HCT116 (cell line): ENCODE results near the gene DNAL4. TPM values are rescaled to one million over a fixed set of nuclear protein-coding genes. Genes with fewer than 3 reads are reported as not detected.

ENCODE experiments used
- ATAC-seq: fragments of 200-7000 bp; cut with Tn5 transposase; 2 replicates; pipeline ENCODE4 v1.9.1; 2020; ENCODE audit warnings: mild to moderate bottlenecking, moderate library complexity
- BruUV-seq: library from RNA; stranded (reverse); fragments of 400-500 nt; replicated peaks from 2 replicates; lab custom pipeline; 2021; lab: Mats Ljungman, UMichigan
- CTCF ChIA-PET: fragments of 300-600 bp; sonication (Branson Sonifier 250); formaldehyde crosslinking; loops from one replicate; lab custom pipeline; 2021; ENCODE audit warnings: antibody characterized with exemption; lab: Charles Lee
- POLR2A ChIA-PET: fragments of 300-600, 350-600 bp; sonication (Branson Sonifier 250); formaldehyde crosslinking; loops from one replicate; lab custom pipeline; 2021; ENCODE audit warnings: antibody characterized with exemption; lab: Charles Lee
- RAD21 ChIA-PET, 2 experiments: fragments of 300-600 bp; sonication (Branson Sonifier 250); formaldehyde crosslinking; loops; one replicate each; lab custom pipeline; 2023; ENCODE audit warnings: low total read pairs in 2 of 2; ENCODE audit not compliant: uncharacterized antibody in 2 of 2, unreplicated experiment in 2 of 2, low non-redundant PET in 1 of 2; lab: Charles Lee
- DNase-seq: peaks from one replicate; pipeline ENCODE4 v3.0.0-alpha.2; 2010; ENCODE audit warnings: low read depth, low spot score
- H2AFZ ChIP-seq: fragments of 200-600 bp; shearing (Covaris generic), sonication (generic); 2 replicates; pipeline ENCODE4 v1.6.1; 2017; ENCODE audit warnings: low read depth, mixed run types, mixed read lengths, antibody characterized with exemption, low read length; ENCODE audit not compliant: poor library complexity, severe bottlenecking
- H3K27ac ChIP-seq: 2 replicates; pipeline ENCODE4 v1.5.1; 2012; ENCODE audit warnings: low read depth, low read length
- H3K27me3 ChIP-seq: fragments of 200-600 bp; sonication (generic); 2 replicates; pipeline ENCODE4 v1.6.1; 2016; ENCODE audit warnings: mixed run types, low read length, mixed read lengths; ENCODE audit not compliant: insufficient read depth
- H3K36me3 ChIP-seq, 2 experiments: fragments of 200-500 bp in 1 of 2; fragments of 200-600 bp in 1 of 2; sonication (Bioruptor generic) in 1 of 2; sonication (generic) in 1 of 2; 2 replicates each; pipeline versions ENCODE4 v1.5.1 to v1.6.1; 2014 to 2016; ENCODE audit warnings: low read length in 2 of 2, inconsistent platforms in 1 of 2, mixed read lengths in 1 of 2, mixed run types in 1 of 2; ENCODE audit not compliant: insufficient read depth in 2 of 2, control insufficient read depth in 1 of 2
- H3K4me1 ChIP-seq, 2 experiments: fragments of 200-600 bp in 1 of 2; sonication (generic) in 1 of 2; 2 replicates each; pipeline versions ENCODE4 v1.5.1 to v1.6.1; 2012 to 2017; ENCODE audit warnings: low read length in 2 of 2, inconsistent platforms in 1 of 2, mild to moderate bottlenecking in 1 of 2, mixed read lengths in 1 of 2, mixed run types in 1 of 2, moderate library complexity in 1 of 2; ENCODE audit not compliant: insufficient read depth in 2 of 2, control insufficient read depth in 1 of 2
- H3K4me2 ChIP-seq: fragments of 200-600 bp; sonication (generic); 2 replicates; pipeline ENCODE4 v1.6.1; 2017; ENCODE audit warnings: mixed run types, low read length, mixed read lengths
- H3K4me3 ChIP-seq, 2 experiments: fragments of 200-600 bp in 1 of 2; sonication (generic) in 1 of 2; replicated peaks in 1 of 2; 2 replicates each; pipeline ENCODE4 v1.5.1; 2011 to 2016; ENCODE audit warnings: low read length in 2 of 2, control low read depth in 1 of 2, low read depth in 1 of 2, mild to moderate bottlenecking in 1 of 2, mixed read lengths in 1 of 2, mixed run types in 1 of 2
- H3K79me2 ChIP-seq: fragments of 200-600 bp; sonication (generic); 2 replicates; pipeline ENCODE4 v1.6.1; 2017; ENCODE audit warnings: mild to moderate bottlenecking, mixed run types, low read length, moderate library complexity, mixed read lengths; ENCODE audit not compliant: insufficient read depth
- H3K9ac ChIP-seq: fragments of 200-600 bp; sonication (generic); 2 replicates; pipeline ENCODE4 v1.6.1; 2016; ENCODE audit warnings: low read length, mixed read lengths
- H3K9me2 ChIP-seq: fragments of 200-600 bp; sonication (generic), shearing (Covaris generic); 2 replicates; pipeline ENCODE4 v1.6.1; 2017; ENCODE audit warnings: mixed run types, mild to moderate bottlenecking, moderate library complexity; ENCODE audit not compliant: insufficient read depth
- H3K9me3 ChIP-seq, 2 experiments: fragments of 200-500 bp in 1 of 2; fragments of 200-600 bp in 1 of 2; sonication (Bioruptor generic) in 1 of 2; sonication (generic) in 1 of 2; 2 replicates each; pipeline ENCODE4 v1.6.1; 2014 to 2017; ENCODE audit warnings: low read length in 2 of 2, mixed read lengths in 2 of 2, inconsistent platforms in 1 of 2, low read depth in 1 of 2, mild to moderate bottlenecking in 1 of 2, mixed run types in 1 of 2, moderate library complexity in 1 of 2; ENCODE audit not compliant: control insufficient read depth in 1 of 2, insufficient read depth in 1 of 2
- H4K20me1 ChIP-seq: fragments of 200-600 bp; sonication (generic), shearing (Covaris generic); 2 replicates; pipeline ENCODE4 v1.6.1; 2017; ENCODE audit warnings: mixed run types, mild to moderate bottlenecking, moderate library complexity; ENCODE audit not compliant: insufficient read depth
- CBX3 ChIP-seq: IDR thresholded peaks from 2 replicates; pipeline ENCODE4 v1.6.1; 2012; ENCODE audit warnings: low read depth
- EGR1 ChIP-seq: IDR thresholded peaks from 2 replicates; pipeline ENCODE4 v1.6.1; 2012; ENCODE audit warnings: low read depth
- EZH2 ChIP-seq: fragments of 200-600 bp; sonication (generic); IDR thresholded peaks from 2 replicates; pipeline ENCODE4 v1.6.1; 2017; ENCODE audit warnings: antibody characterized with exemption, mixed run types
- EZH2phosphoT487 ChIP-seq: fragments of 200-600 bp; IDR thresholded peaks from 2 replicates; pipeline ENCODE4 v1.6.1; 2018; ENCODE audit warnings: antibody characterized with exemption, borderline replicate concordance
- JUND ChIP-seq: IDR thresholded peaks from 2 replicates; pipeline ENCODE4 v1.6.1; 2012
- MAX ChIP-seq: IDR thresholded peaks from 2 replicates; pipeline ENCODE4 v1.6.1; 2012
- RAD21 ChIP-seq: IDR thresholded peaks from 2 replicates; pipeline ENCODE4 v1.6.1; 2012; ENCODE audit warnings: low read depth, mild to moderate bottlenecking
- SIN3A ChIP-seq: IDR thresholded peaks from 2 replicates; pipeline ENCODE4 v1.6.1; 2012; ENCODE audit warnings: low read depth
- SP1 ChIP-seq: IDR thresholded peaks from 2 replicates; pipeline ENCODE4 v1.6.1; 2012; ENCODE audit warnings: low read depth
- SRF ChIP-seq: IDR thresholded peaks from 2 replicates; pipeline ENCODE4 v1.6.1; 2012; ENCODE audit warnings: low read depth
- YY1 ChIP-seq: IDR thresholded peaks from 2 replicates; pipeline ENCODE4 v1.6.1; 2011; ENCODE audit warnings: low read length, low read depth, moderate library complexity, mild to moderate bottlenecking; ENCODE audit not compliant: insufficient replicate concordance; ENCODE audit errors: extremely low read depth
- ZFX ChIP-seq: fragments of 450-650 bp; IDR thresholded peaks from 2 replicates; pipeline ENCODE4 v1.6.1; 2017
- intact Hi-C: fragments of 100-400 bp; cut with micrococcal nuclease; formaldehyde crosslinking; loops from 2 replicates; pipeline ENCODE4 v1.10.0; 2022
- total RNA-seq: library from RNA; stranded (reverse); gene quantifications from one replicate; pipeline ENCODE4 v1.2.1, GENCODE V29; 2021; ENCODE audit not compliant: unreplicated experiment
- TF ChIP-seq, protein P1 (sequence below), 3 experiments: fragments of 200-600 bp in 1 of 3; sonication (generic) in 1 of 3; IDR thresholded peaks in 2 of 3; conservative IDR thresholded peaks in 1 of 3; 2 replicates each; pipeline ENCODE4 v1.5.1; 2012 to 2017; ENCODE audit warnings: low read depth in 2 of 3, low read length in 2 of 3, antibody characterized with exemption in 1 of 3, borderline replicate concordance in 1 of 3, control low read depth in 1 of 3, mild to moderate bottlenecking in 1 of 3, mixed read lengths in 1 of 3, mixed run types in 1 of 3, moderate library complexity in 1 of 3; ENCODE audit not compliant: insufficient read depth in 1 of 3

The DNAL4 gene
- total RNA-seq, 1 experiment from 2014 or later: 18.3 TPM

DNA sequence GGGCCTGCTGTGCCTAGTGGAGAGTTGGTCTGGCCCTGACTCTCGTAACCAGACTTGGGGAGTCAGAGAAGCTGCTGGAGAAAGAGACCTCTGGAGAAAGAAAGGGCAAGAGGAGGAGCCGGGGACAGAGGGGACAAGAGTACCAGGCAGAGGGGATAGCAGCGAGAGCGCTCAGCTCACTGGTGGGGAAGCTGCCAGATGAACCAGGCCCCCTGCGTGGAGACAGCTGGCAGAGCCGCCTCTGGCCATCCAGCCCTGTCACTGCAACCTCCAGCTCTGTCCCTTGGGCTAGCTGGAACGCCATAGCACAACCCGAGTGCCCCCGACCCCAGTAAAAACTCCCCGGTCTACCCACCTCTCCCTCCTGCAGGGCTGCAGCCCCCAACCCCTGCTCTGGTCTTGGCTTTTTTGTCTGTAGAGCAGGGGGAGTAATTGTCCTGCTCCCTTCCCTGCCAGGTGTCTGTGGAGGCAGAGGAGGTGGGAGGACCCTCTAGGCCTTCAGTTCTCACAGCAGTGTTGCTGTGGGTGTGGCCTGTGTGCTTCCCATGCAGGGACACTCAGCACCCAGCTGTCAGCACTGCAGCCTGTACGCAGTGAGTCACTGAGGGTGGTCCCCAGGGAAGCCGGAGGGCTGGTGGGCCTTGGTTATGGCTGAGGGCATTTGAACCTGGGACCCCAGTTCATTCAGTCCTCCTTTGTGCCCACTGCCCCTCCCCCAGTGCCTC lies 33.3 kb downstream of the DNAL4 start:
- H3K9me2 ChIP-seq: no peaks in the 10 kb centered on the region
- intact Hi-C loops: no loop called here
- no peak overlapping the region for H3K27ac ChIP-seq
- H3K4me1 ChIP-seq: peaks cover 26 to 39% of the 10 kb centered on the region in 2 experiments
- no peak for ATAC-seq
- no peaks in the 10 kb centered on the region for H3K27me3 ChIP-seq
- POLR2A ChIA-PET: no interaction called here
- TF ChIP-seq EZH2 (no peak), CBX3 (no peak), SP1 (no peak), YY1 (no peak), SIN3A (no peak), ZFX (no peak), SRF (no peak), EZH2phosphoT487 (no peak), JUND (no peak), RAD21 (no peak)
- DNase-seq: no peak
- no peak overlapping the region for H3K4me3 ChIP-seq
- BruUV-seq: no TSS peak
- no peaks in the 10 kb centered on the region for H4K20me1 ChIP-seq
- no peaks in the 10 kb centered on the region for H3K9me3 ChIP-seq
- no peaks in the 10 kb centered on the region for H3K79me2 ChIP-seq
- H3K9ac ChIP-seq: no peak overlapping the region
- RAD21 ChIA-PET: no interaction called here
- no peak overlapping the region for H3K4me2 ChIP-seq
- CTCF ChIA-PET: interaction anchor here (2.3 kb wide), 1 partner anchor 8 kb away, joined by 8 read pairs; no protein-coding TSS in a partner anchor
- no peaks in the 10 kb centered on the region for H3K36me3 ChIP-seq
- no peak overlapping the region for H2AFZ ChIP-seq

DNA sequence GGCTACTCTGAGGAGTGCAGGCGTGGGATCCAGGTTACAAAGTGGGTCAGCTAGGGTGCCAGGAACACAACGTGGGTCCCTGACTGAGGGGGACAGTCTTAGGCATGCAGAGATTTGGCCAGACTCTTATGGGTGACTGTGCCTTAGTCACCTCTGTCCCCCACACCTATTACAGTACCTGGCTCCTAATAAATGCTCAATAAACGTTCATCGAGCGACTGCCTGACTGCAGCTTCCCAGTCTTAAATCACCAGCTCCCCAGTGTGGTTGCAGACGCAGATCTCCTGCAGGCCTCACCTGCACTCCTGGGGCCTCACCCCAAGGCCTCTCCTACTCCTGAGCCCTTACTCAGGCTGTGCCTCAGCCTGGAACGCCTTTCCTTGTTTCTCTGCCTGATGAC lies 34.9 kb downstream of the DNAL4 start:
- Histone ChIP-seq H3K27me3 (no peaks in the 10 kb centered on the region), H2AFZ (no peak overlapping the region), H3K27ac (no peak overlapping the region), H3K4me2 (no peak overlapping the region), H3K79me2 (peaks cover 10% of the 10 kb centered on the region; the same call in 1 of the 2 replicates), H3K9ac (no peak overlapping the region), H3K36me3 (no peaks in the 10 kb centered on the region), H3K9me2 (no peaks in the 10 kb centered on the region), H3K4me3 (no peak overlapping the region), H3K4me1 (peaks cover 15 to 38% of the 10 kb centered on the region in 2 experiments), H3K9me3 (no peaks in the 10 kb centered on the region), H4K20me1 (no peaks in the 10 kb centered on the region)
- TF ChIP-seq SRF (no peak), EGR1 (no peak), MAX (no peak), CBX3 (no peak), EZH2phosphoT487 (no peak)
- TF ChIP-seq, protein P1, sequence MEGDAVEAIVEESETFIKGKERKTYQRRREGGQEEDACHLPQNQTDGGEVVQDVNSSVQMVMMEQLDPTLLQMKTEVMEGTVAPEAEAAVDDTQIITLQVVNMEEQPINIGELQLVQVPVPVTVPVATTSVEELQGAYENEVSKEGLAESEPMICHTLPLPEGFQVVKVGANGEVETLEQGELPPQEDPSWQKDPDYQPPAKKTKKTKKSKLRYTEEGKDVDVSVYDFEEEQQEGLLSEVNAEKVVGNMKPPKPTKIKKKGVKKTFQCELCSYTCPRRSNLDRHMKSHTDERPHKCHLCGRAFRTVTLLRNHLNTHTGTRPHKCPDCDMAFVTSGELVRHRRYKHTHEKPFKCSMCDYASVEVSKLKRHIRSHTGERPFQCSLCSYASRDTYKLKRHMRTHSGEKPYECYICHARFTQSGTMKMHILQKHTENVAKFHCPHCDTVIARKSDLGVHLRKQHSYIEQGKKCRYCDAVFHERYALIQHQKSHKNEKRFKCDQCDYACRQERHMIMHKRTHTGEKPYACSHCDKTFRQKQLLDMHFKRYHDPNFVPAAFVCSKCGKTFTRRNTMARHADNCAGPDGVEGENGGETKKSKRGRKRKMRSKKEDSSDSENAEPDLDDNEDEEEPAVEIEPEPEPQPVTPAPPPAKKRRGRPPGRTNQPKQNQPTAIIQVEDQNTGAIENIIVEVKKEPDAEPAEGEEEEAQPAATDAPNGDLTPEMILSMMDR (IDR thresholded peaks at IDR 0.05 in 2 of 3, conservative IDR thresholded peaks at IDR 0.05 in 1 of 3; ENCODE audit: borderline replicate concordance in 1 of 3, insufficient read depth in 1 of 3, low read depth in 2 of 3, low read length in 2 of 3): no peak
- RAD21 ChIA-PET: no interaction called here
- no TSS peak for BruUV-seq
- no peak for DNase-seq
- ATAC-seq: no peak
- intact Hi-C loops: no loop called here
- CTCF ChIA-PET: interaction anchor here (0.6 to 2.3 kb wide), 2 partner anchors 10 to 1110 kb away, joined by 4 to 8 read pairs; no protein-coding TSS in a partner anchor
- POLR2A ChIA-PET: no interaction called here
